HepG2 (cell line): ENCODE data around the gene POLDIP3. TPM values are rescaled to one million over a fixed set of nuclear protein-coding genes. Genes with fewer than 3 reads are reported as not detected.

ENCODE experiments used
- CTCF ChIP-seq: sonication (generic); formaldehyde crosslinking; IDR thresholded peaks from 2 replicates; pipeline ENCODE4 v1.5.0; 2020; ENCODE audit warnings: mild to moderate bottlenecking, missing genetic modification reagents, moderate library complexity
- E2F5 ChIP-seq: sonication (generic); formaldehyde crosslinking; conservative IDR thresholded peaks from 2 replicates; pipeline ENCODE4 v1.4.0; 2020; ENCODE audit warnings: missing genetic modification reagents
- FOSL1 ChIP-seq: sonication (generic); formaldehyde crosslinking; IDR thresholded peaks from 2 replicates; pipeline ENCODE4 v1.9.0; 2021; ENCODE audit warnings: missing genetic modification reagents, borderline replicate concordance
- FOXA1 ChIP-seq, 2 experiments: fragments of 450-650 bp in 1 of 2; sonication (generic) in 1 of 2; formaldehyde crosslinking in 1 of 2; IDR thresholded peaks; 2 replicates each; pipeline versions ENCODE4 v1.4.0 to v1.6.1; 2016 to 2020; ENCODE audit warnings: missing genetic modification reagents in 1 of 2
- GATAD1 ChIP-seq: IDR thresholded peaks from 2 replicates; pipeline ENCODE4 v1.6.1; 2016; ENCODE audit warnings: missing genetic modification reagents, missing compliant biosample characterization
- GZF1 ChIP-seq: sonication (generic); formaldehyde crosslinking; IDR thresholded peaks from 2 replicates; pipeline ENCODE4 v1.5.1; 2020; ENCODE audit warnings: mild to moderate bottlenecking, missing genetic modification reagents
- HOXD1 ChIP-seq: sonication (generic); formaldehyde crosslinking; IDR thresholded peaks from 2 replicates; pipeline ENCODE4 v1.5.0; 2020; ENCODE audit warnings: missing genetic modification reagents
- KLF16 ChIP-seq, 2 experiments: sonication (generic) in 1 of 2; formaldehyde crosslinking in 1 of 2; IDR thresholded peaks; 2 replicates each; pipeline versions ENCODE4 v1.6.1 to v1.8.0; 2016 to 2023; ENCODE audit warnings: missing genetic modification reagents in 2 of 2, missing compliant biosample characterization in 1 of 2
- MXD1 ChIP-seq: sonication (generic); formaldehyde crosslinking; IDR thresholded peaks from 2 replicates; pipeline ENCODE4 v1.4.0; 2020; ENCODE audit warnings: mild to moderate bottlenecking, missing genetic modification reagents
- REXO4 ChIP-seq: sonication (generic); formaldehyde crosslinking; IDR thresholded peaks from 2 replicates; pipeline ENCODE4 v1.8.0; 2022; ENCODE audit warnings: missing genetic modification reagents, mild to moderate bottlenecking, borderline replicate concordance
- RNF2 ChIP-seq: fragments of 450-650 bp; conservative IDR thresholded peaks from 2 replicates; pipeline ENCODE4 v1.6.1; 2016; ENCODE audit warnings: low read depth
- SCMH1 ChIP-seq: sonication (generic); formaldehyde crosslinking; IDR thresholded peaks from 2 replicates; pipeline ENCODE4 v1.9.0; 2021; ENCODE audit warnings: missing genetic modification reagents, mild to moderate bottlenecking, borderline replicate concordance
- SNAI1 ChIP-seq: sonication (generic); formaldehyde crosslinking; IDR thresholded peaks from 2 replicates; pipeline ENCODE4 v1.5.0; 2020; ENCODE audit warnings: mild to moderate bottlenecking, missing genetic modification reagents, borderline replicate concordance
- SRSF9 ChIP-seq: fragments of 200-400 bp; formaldehyde crosslinking; IDR thresholded peaks from 2 replicates; pipeline ENCODE4 v1.6.1; 2018; ENCODE audit warnings: borderline replicate concordance, mild to moderate bottlenecking, low read depth, low read length; ENCODE audit not compliant: insufficient read depth, poor library complexity, severe bottlenecking
- ZBTB7A ChIP-seq: sonication (generic); formaldehyde crosslinking; IDR thresholded peaks from 2 replicates; pipeline ENCODE4 v1.8.0; 2022; ENCODE audit warnings: mild to moderate bottlenecking, missing genetic modification reagents
- ZFP36L1 ChIP-seq: sonication (generic); formaldehyde crosslinking; IDR thresholded peaks from 2 replicates; pipeline ENCODE4 v1.8.0; 2022; ENCODE audit warnings: mild to moderate bottlenecking, missing genetic modification reagents, moderate library complexity
- ZNF281 ChIP-seq: sonication (generic); formaldehyde crosslinking; IDR thresholded peaks from 2 replicates; pipeline ENCODE4 v1.4.0; 2020; ENCODE audit warnings: missing genetic modification reagents, borderline replicate concordance
- ZNF619 ChIP-seq: sonication (generic); formaldehyde crosslinking; IDR thresholded peaks from 2 replicates; pipeline ENCODE4 v1.4.0; 2020; ENCODE audit warnings: mild to moderate bottlenecking, missing genetic modification reagents
- ZNF891 ChIP-seq: sonication (generic); formaldehyde crosslinking; IDR thresholded peaks from 2 replicates; pipeline ENCODE4 v1.5.0; 2020; ENCODE audit warnings: mild to moderate bottlenecking, missing genetic modification reagents
- polyA plus RNA-seq, 8 experiments: library from polyadenylated mRNA; depleted of rRNA in 3 of 8; stranded (reverse) in 7 of 8; unstranded in 1 of 8; fragments of >200 nt; fragmentation: Illumina TruSeq in 4 of 8; extraction: Trizol in 4 of 8; gene quantifications; 2 replicates each; pipeline versions ENCODE4 v1.2.1 to v1.2.3, GENCODE V29; 2011 to 2016; ENCODE audit warnings: low read depth in 4 of 8, missing spikeins in 1 of 8, mixed read lengths in 1 of 8; ENCODE audit not compliant: insufficient read depth in 1 of 8
- total RNA-seq, 5 experiments: library from RNA; depleted of rRNA; stranded (reverse); fragments of >200 nt; fragmentation: Illumina TruSeq; extraction: Trizol; gene quantifications; 2 replicates each; pipeline ENCODE4 v1.2.3, GENCODE V29; 2016; ENCODE audit warnings: low read depth in 1 of 5
- TF ChIP-seq, protein P1 (sequence below): sonication (generic); formaldehyde crosslinking; IDR thresholded peaks from 2 replicates; pipeline ENCODE4 v1.4.0; 2020; ENCODE audit warnings: missing genetic modification reagents, mild to moderate bottlenecking, borderline replicate concordance

The POLDIP3 gene
- total and polyA plus RNA-seq, 2 of the 13 experiments (the other 11 are each of a cell fraction or from before 2014, with no cell fraction given), result 45.8 to 47.4 TPM

GRCh38 chr22:42645938-42646568 is 31.4 kb upstream of the POLDIP3 start (continued):
- TF ChIP-seq ZNF281 (CRISPR knock-in tag) (0 out of 2 replicates have a peak, but pooled peaks have one; percentile 10), ZNF619 (CRISPR knock-in tag) (0 out of 2 replicates have a peak, but pooled peaks have one; percentile 47), FOXA1 (IDR thresholded peaks at IDR 0.05) (no peak), FOXA1 (CRISPR knock-in tag; IDR thresholded peaks at IDR 0.05) (peak; percentile 42; the same call in 1 of the 2 replicates), ZNF891 (CRISPR knock-in tag) (no peak), E2F5 (CRISPR knock-in tag) (no peak), GATAD1 (0 out of 2 replicates have a peak, but pooled peaks have one; percentile 12), REXO4 (CRISPR knock-in tag) (no peak), CTCF (CRISPR knock-in tag) (peak; percentile 18; the same call in 1 of the 2 replicates), RNF2 (no peak), MXD1 (CRISPR knock-in tag) (no peak), KLF16 (CRISPR knock-in tag; IDR thresholded peaks at IDR 0.05) (no peak), SRSF9 (no peak), GZF1 (no peak), ZBTB7A (CRISPR knock-in tag) (no peak), SNAI1 (CRISPR knock-in tag) (peak; percentile 34; the same call in 1 of the 2 replicates), SCMH1 (no peak), FOSL1 (CRISPR knock-in tag) (no peak), HOXD1 (CRISPR knock-in tag) (no peak), ZFP36L1 (CRISPR knock-in tag) (0 out of 2 replicates have a peak, but pooled peaks have one; percentile 68)
- TF ChIP-seq, protein P1, sequence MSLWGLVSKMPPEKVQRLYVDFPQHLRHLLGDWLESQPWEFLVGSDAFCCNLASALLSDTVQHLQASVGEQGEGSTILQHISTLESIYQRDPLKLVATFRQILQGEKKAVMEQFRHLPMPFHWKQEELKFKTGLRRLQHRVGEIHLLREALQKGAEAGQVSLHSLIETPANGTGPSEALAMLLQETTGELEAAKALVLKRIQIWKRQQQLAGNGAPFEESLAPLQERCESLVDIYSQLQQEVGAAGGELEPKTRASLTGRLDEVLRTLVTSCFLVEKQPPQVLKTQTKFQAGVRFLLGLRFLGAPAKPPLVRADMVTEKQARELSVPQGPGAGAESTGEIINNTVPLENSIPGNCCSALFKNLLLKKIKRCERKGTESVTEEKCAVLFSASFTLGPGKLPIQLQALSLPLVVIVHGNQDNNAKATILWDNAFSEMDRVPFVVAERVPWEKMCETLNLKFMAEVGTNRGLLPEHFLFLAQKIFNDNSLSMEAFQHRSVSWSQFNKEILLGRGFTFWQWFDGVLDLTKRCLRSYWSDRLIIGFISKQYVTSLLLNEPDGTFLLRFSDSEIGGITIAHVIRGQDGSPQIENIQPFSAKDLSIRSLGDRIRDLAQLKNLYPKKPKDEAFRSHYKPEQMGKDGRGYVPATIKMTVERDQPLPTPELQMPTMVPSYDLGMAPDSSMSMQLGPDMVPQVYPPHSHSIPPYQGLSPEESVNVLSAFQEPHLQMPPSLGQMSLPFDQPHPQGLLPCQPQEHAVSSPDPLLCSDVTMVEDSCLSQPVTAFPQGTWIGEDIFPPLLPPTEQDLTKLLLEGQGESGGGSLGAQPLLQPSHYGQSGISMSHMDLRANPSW (CRISPR knock-in tag), result no peak; the same call in 1 of the 2 replicates
